ENCODE measurements around the gene CASP7. TPM values are rescaled to one million over a fixed set of nuclear protein-coding genes. Genes with fewer than 3 reads are reported as not detected.

The CASP7 gene
- total and polyA plus RNA-seq, 2 donors (not counting 1 experiment from before 2014, with no cell fraction given) = 5.7 to 23.9 TPM

DNA sequence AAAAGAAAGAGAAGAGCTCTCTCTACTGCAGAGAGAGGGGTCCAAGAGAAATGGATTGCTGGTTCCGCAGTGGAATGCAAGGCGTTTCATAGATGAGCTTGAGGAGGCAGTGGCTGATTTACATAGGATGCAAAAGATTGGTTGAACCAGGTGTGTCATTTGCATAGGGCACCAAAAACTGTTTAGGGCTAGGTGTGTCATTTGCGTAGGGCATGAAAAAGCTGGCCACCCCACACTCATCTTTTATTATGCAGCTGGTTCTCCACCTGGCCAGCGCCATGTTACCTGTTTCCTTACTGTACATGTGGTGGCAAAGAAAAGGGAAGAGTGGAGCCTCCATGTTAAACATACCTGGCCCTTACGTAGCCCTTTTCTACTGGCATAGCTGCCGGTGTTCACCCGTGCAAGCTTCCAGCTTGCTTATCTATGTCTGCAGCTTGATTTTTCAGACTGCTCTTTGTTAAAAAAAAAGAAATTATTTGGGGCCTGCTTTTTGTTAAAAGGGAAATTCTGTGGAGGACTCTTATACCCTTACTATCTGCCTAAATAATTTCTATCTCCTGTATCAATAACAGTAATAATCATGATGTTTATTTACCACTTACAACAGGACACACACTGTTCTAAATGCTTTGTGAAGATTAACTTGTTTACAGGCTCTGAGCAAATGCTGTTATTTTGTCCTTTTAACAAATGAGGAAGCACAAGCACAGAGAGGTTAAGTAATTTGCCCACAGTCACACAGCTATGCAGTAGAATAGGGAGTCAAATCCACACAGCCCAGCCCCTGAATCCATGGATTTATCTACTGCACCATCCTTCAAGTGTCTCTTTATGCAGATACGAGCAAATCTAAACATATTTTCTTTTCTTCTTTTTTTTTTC is 33.3 kb downstream of the CASP7 start:
- Histone ChIP-seq H3K4me1 (ENCODE audit: control insufficient read depth in 2 of 2, insufficient read depth in 2 of 2, low read length in 2 of 2) (peaks cover 0 to 6% of the 10 kb centered on the region in 2 donors), H2AFZ (ENCODE audit: insufficient read depth, low read depth, low read length, poor library complexity, severe bottlenecking) (no peak overlapping the region), H3K4me3 (ENCODE audit: control extremely low read depth in 1 of 5, extremely low read depth in 1 of 5, insufficient read depth in 1 of 5, low read depth in 2 of 5, low read length in 4 of 5) (no peak overlapping the region), H3K79me2 (ENCODE audit: control insufficient read depth, insufficient read depth, low read length) (peaks cover 24% of the 10 kb centered on the region), H3K27ac (ENCODE audit: low read length in 2 of 2) (no peak overlapping the region), H3K27me3 (replicated peaks in 1 of 4; ENCODE audit: control extremely low read depth in 1 of 4, control insufficient read depth in 3 of 4, insufficient read depth in 4 of 4, low read length in 3 of 4) (no peaks in the 10 kb centered on the region), H3K4me2 (replicated peaks; ENCODE audit: low read depth, low read length, poor library complexity, severe bottlenecking) (no peak overlapping the region), H4K20me1 (ENCODE audit: control insufficient read depth, insufficient read depth, low read length, poor library complexity, severe bottlenecking) (peaks cover 44% of the 10 kb centered on the region), H3K36me3 (replicated peaks in 1 of 2; ENCODE audit: control extremely low read depth in 1 of 2, control insufficient read depth in 1 of 2, extremely low read depth in 1 of 2, insufficient read depth in 2 of 2, low read length in 1 of 2) (peaks cover 0 to 6% of the 10 kb centered on the region in 2 experiments), H3K9me3 (ENCODE audit: control extremely low read depth in 1 of 3, control insufficient read depth in 2 of 3, insufficient read depth in 1 of 3, low read length in 2 of 3) (no peaks in the 10 kb centered on the region), H3K9ac (ENCODE audit: low read length) (no peak overlapping the region)
- peaks cover 32% of the 10 kb centered on the region for H3K4me1 Mint-ChIP-seq
- no peaks in the 10 kb centered on the region for H3K9me3 Mint-ChIP-seq (ENCODE audit: insufficient read depth)
- ChIA-PET POLR2A (no interaction called here), CTCF (no interaction called here)
- no peak overlapping the region for H3K27ac Mint-ChIP-seq
- WGBS (ENCODE audit: insufficient coverage) = 100% methylated on average over 3 of the region's 8 CpGs
- no peak for TF ChIP-seq CTCF (IDR thresholded peaks at IDR 0.05)
- no peak for TF ChIP-seq EZH2 (IDR thresholded peaks at IDR 0.05; ENCODE audit: borderline replicate concordance, insufficient read depth, low read depth, low read length, poor library complexity, severe bottlenecking)
- intact Hi-C loops (cut with micrococcal nuclease) = no loop called here
- no peak for DNase-seq
- no peaks in the 10 kb centered on the region for H3K27me3 Mint-ChIP-seq
- no peak for ATAC-seq (ENCODE audit: low read depth)
- H3K4me3 Mint-ChIP-seq = no peak overlapping the region

DNA sequence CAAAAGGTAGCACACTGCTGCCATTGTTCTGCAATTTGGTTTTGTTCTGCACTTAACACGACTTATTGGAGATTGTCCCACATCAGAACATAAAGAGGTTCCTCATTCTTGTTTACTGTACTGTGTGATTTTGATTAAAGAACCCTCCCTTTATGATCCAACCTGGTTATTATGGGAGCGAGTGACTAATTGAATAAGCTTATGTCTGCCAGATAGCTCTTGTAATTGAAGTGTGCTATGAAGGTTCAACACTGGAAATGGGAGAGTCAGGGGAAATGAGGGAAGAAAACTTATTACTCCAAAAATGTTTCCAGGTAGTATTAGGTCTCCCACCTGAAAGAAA is 33.9 kb downstream of the CASP7 start:
- intact Hi-C loops (cut with micrococcal nuclease) = no loop called here
- CTCF ChIA-PET = no interaction called here
- Histone ChIP-seq H3K4me3 (ENCODE audit: control extremely low read depth in 1 of 5, extremely low read depth in 1 of 5, insufficient read depth in 1 of 5, low read depth in 2 of 5, low read length in 4 of 5) (no peak overlapping the region), H3K79me2 (ENCODE audit: control insufficient read depth, insufficient read depth, low read length) (peaks cover 19% of the 10 kb centered on the region), H4K20me1 (ENCODE audit: control insufficient read depth, insufficient read depth, low read length, poor library complexity, severe bottlenecking) (peaks cover 39% of the 10 kb centered on the region), H2AFZ (ENCODE audit: insufficient read depth, low read depth, low read length, poor library complexity, severe bottlenecking) (no peak overlapping the region), H3K4me1 (ENCODE audit: control insufficient read depth in 2 of 2, insufficient read depth in 2 of 2, low read length in 2 of 2) (peaks cover 0 to 6% of the 10 kb centered on the region in 2 donors), H3K9me3 (ENCODE audit: control extremely low read depth in 1 of 3, control insufficient read depth in 2 of 3, insufficient read depth in 1 of 3, low read length in 2 of 3) (no peaks in the 10 kb centered on the region), H3K9ac (ENCODE audit: low read length) (no peak overlapping the region), H3K4me2 (replicated peaks; ENCODE audit: low read depth, low read length, poor library complexity, severe bottlenecking) (no peak overlapping the region), H3K36me3 (replicated peaks in 1 of 2; ENCODE audit: control extremely low read depth in 1 of 2, control insufficient read depth in 1 of 2, extremely low read depth in 1 of 2, insufficient read depth in 2 of 2, low read length in 1 of 2) (peaks cover 0 to 6% of the 10 kb centered on the region in 2 experiments), H3K27ac (ENCODE audit: low read length in 2 of 2) (no peak overlapping the region), H3K27me3 (replicated peaks in 1 of 4; ENCODE audit: control extremely low read depth in 1 of 4, control insufficient read depth in 3 of 4, insufficient read depth in 4 of 4, low read length in 3 of 4) (no peaks in the 10 kb centered on the region)
- Mint-ChIP-seq H3K27ac (no peak overlapping the region), H3K9me3 (ENCODE audit: insufficient read depth) (no peaks in the 10 kb centered on the region), H3K4me3 (no peak overlapping the region), H3K27me3 (no peaks in the 10 kb centered on the region), H3K4me1 (peaks cover 27% of the 10 kb centered on the region)
- ATAC-seq (ENCODE audit: low read depth) = no peak
- WGBS (ENCODE audit: insufficient coverage) = no CpG with 5 or more reads among the region's 2 CpGs
- no peak for DNase-seq
- TF ChIP-seq EZH2 (IDR thresholded peaks at IDR 0.05; ENCODE audit: borderline replicate concordance, insufficient read depth, low read depth, low read length, poor library complexity, severe bottlenecking) = no peak
- TF ChIP-seq CTCF (IDR thresholded peaks at IDR 0.05) = no peak
- POLR2A ChIA-PET = no interaction called here

Measured in B cell (primary cell).